Endothelial cell of umbilical vein (primary cell): ENCODE measurements around the gene LMLN. TPM values are rescaled to one million over a fixed set of nuclear protein-coding genes. Genes with fewer than 3 reads are reported as not detected.
"Not testable (repeated sequence)": the region's sequence is repeated elsewhere in the genome, so short reads cannot be mapped to it uniquely, and the experiment has no call there.

Experiments used
- BruUV-seq: library from RNA; stranded (reverse); fragments of 400-500 nt; replicated peaks from 2 replicates; lab custom pipeline; 2021; lab: Mats Ljungman, UMichigan
- CTCF ChIA-PET: fragments of 300-600, 350-600 bp; sonication (Branson Sonifier 250); formaldehyde crosslinking; loops from one replicate; lab custom pipeline; 2021; ENCODE audit warnings: antibody characterized with exemption, inconsistent platforms; lab: Charles Lee
- POLR2A ChIA-PET: fragments of 300-600, 350-600 bp; sonication (Branson Sonifier 250); formaldehyde crosslinking; loops from one replicate; lab custom pipeline; 2021; ENCODE audit warnings: antibody characterized with exemption, inconsistent platforms; lab: Charles Lee
- DNase-seq: peaks from one replicate; pipeline ENCODE4 v3.0.0-alpha.2; 2011; ENCODE audit warnings: low read depth, low spot score
- FAIRE-seq: peaks from 2 replicates; lab custom pipeline; 2011; peaks lifted over from hg19 to GRCh38; lab: Jason Lieb, UNC
- H2AFZ ChIP-seq: 2 replicates; pipeline ENCODE4 v1.6.0; 2012; ENCODE audit warnings: low read depth, low read length, control low read depth, inconsistent platforms
- H3K27ac ChIP-seq: 2 replicates; pipeline ENCODE4 v1.5.1; 2011; ENCODE audit warnings: low read depth, mild to moderate bottlenecking, control low read depth, low read length, moderate library complexity; ENCODE audit not compliant: insufficient read depth
- H3K27me3 ChIP-seq, 2 experiments: 2 replicates each; pipeline versions ENCODE4 v1.6.0 to v1.6.1; 2011; ENCODE audit warnings: low read length in 2 of 2, mixed read lengths in 1 of 2; ENCODE audit not compliant: control insufficient read depth in 2 of 2, insufficient read depth in 2 of 2
- H3K36me3 ChIP-seq, 2 experiments: 2 replicates in 1 of 2; 3 replicates in 1 of 2; pipeline ENCODE4 v1.5.1; 2011; ENCODE audit warnings: low read length in 2 of 2, mild to moderate bottlenecking in 1 of 2, moderate library complexity in 1 of 2; ENCODE audit not compliant: control insufficient read depth in 2 of 2, insufficient read depth in 2 of 2; ENCODE audit errors: extremely low read depth in 1 of 2
- H3K4me1 ChIP-seq: 3 replicates; pipeline ENCODE4 v1.5.1; 2011; ENCODE audit warnings: mild to moderate bottlenecking, low read length; ENCODE audit not compliant: control insufficient read depth, insufficient read depth; ENCODE audit errors: extremely low read depth
- H3K4me2 ChIP-seq: 2 replicates; pipeline ENCODE4 v1.6.1; 2011; ENCODE audit warnings: low read length, control low read depth, mixed read lengths; ENCODE audit not compliant: insufficient read depth
- H3K4me3 ChIP-seq, 3 experiments: fragments of 200-600 bp in 1 of 3; sonication (generic), shearing (Covaris generic) in 1 of 3; replicated peaks in 1 of 3; 2 replicates each; pipeline ENCODE4 v1.5.1; 2011 to 2016; ENCODE audit warnings: control low read depth in 3 of 3, low read length in 3 of 3, mild to moderate bottlenecking in 2 of 3, inconsistent platforms in 1 of 3, low read depth in 1 of 3, moderate library complexity in 1 of 3; ENCODE audit not compliant: insufficient read depth in 1 of 3
- H3K79me2 ChIP-seq: 2 replicates; pipeline ENCODE4 v1.6.0; 2012; ENCODE audit warnings: low read length, inconsistent platforms; ENCODE audit not compliant: control insufficient read depth, insufficient read depth
- H3K9ac ChIP-seq: replicated peaks from 2 replicates; pipeline ENCODE3; 2011; ENCODE audit warnings: low read length, control low read depth; ENCODE audit not compliant: insufficient read depth; ENCODE audit errors: extremely low read depth
- H3K9me1 ChIP-seq: replicated peaks from 3 replicates; pipeline ENCODE4 v1.6.0; 2011; ENCODE audit warnings: mild to moderate bottlenecking, low read length; ENCODE audit not compliant: control insufficient read depth, insufficient read depth; ENCODE audit errors: extremely low read depth
- H3K9me3 ChIP-seq: replicated peaks from 2 replicates; pipeline ENCODE4 v1.5.1; 2012; ENCODE audit warnings: low read length, inconsistent platforms; ENCODE audit not compliant: control insufficient read depth, insufficient read depth
- H4K20me1 ChIP-seq: replicated peaks from 2 replicates; pipeline ENCODE3; 2011; ENCODE audit warnings: mild to moderate bottlenecking, low read length; ENCODE audit not compliant: control insufficient read depth, insufficient read depth; ENCODE audit errors: extremely low read depth
- EZH2 ChIP-seq: IDR thresholded peaks from 2 replicates; pipeline ENCODE4 v1.6.1; 2012; ENCODE audit warnings: borderline replicate concordance, low read depth, mild to moderate bottlenecking, moderate library complexity, low read length, inconsistent platforms; ENCODE audit not compliant: severe bottlenecking
- GATA2 ChIP-seq: IDR thresholded peaks from 2 replicates; pipeline ENCODE4 v1.7.0; 2011; ENCODE audit warnings: low read depth, mild to moderate bottlenecking, moderate library complexity, mixed read lengths, low read length; ENCODE audit not compliant: insufficient read length, insufficient read depth
- dilution Hi-C: fragments of 300-500 bp; cut with MboI; formaldehyde crosslinking; loops from one replicate; pipeline ENCODE4 v1.15.0; 2019; ENCODE audit warnings: low sequenced_read_pairs; ENCODE audit not compliant: extremely low pct_ligation_motif_present
- intact Hi-C: fragments of 100-400 bp; cut with micrococcal nuclease; formaldehyde crosslinking; loops from one replicate; pipeline ENCODE4 v1.10.0; 2022
- polyA plus RNA-seq, 4 experiments: library from polyadenylated mRNA; depleted of rRNA in 3 of 4; stranded (reverse) in 3 of 4; unstranded in 1 of 4; fragments of >200 nt; gene quantifications; 2 replicates each; pipeline versions ENCODE4 v1.2.1 to v1.2.3, GENCODE V29; 2011 to 2012; ENCODE audit warnings: missing spikeins in 1 of 4
- total RNA-seq: library from RNA; stranded (reverse); gene quantifications from 2 replicates; pipeline ENCODE4 v1.2.3, GENCODE V29; 2021

LMLN gene
- total and polyA plus RNA-seq, 2 donors (not counting 3 experiments of a cell fraction or from before 2014, with no cell fraction given), result 4.8 to 6.5 TPM

GRCh38 chr3:198081421-198081844 lies 121.4 kb downstream of the LMLN start:
- peak; percentile 43 for TF ChIP-seq EZH2
- TF ChIP-seq GATA2, result no peak
- Histone ChIP-seq H3K79me2 (no peaks in the 10 kb centered on the region), H3K36me3 (no peaks in the 10 kb centered on the region), H3K4me2 (no peak overlapping the region), H3K9ac (no peak overlapping the region), H2AFZ (no peak overlapping the region), H3K4me1 (peaks cover 4% of the 10 kb centered on the region), H3K27ac (no peak overlapping the region), H3K4me3 (no peak overlapping the region), H4K20me1 (no peaks in the 10 kb centered on the region), H3K9me1 (no peaks in the 10 kb centered on the region), H3K9me3 (no peaks in the 10 kb centered on the region), H3K27me3 (peaks cover 25 to 73% of the 10 kb centered on the region in 2 experiments)
- CTCF ChIA-PET, result interaction anchor here (1.3 to 2.3 kb wide), 9 partner anchors 8 to 31 kb away, joined by 3 to 20 read pairs (median 9); no protein-coding TSS in a partner anchor
- POLR2A ChIA-PET, result no interaction called here
- DNase-seq (no peak), FAIRE-seq (no peak)
- no TSS peak for BruUV-seq
- dilution Hi-C loops, result no loop called here
- intact Hi-C loops, result loop anchor here (2.0 to 5.0 kb wide), 2 partner anchors 119 to 175 kb away; partner anchors contain the start of gene LMLN

- H3K4me2 ChIP-seq, H3K9ac ChIP-seq, CTCF ChIA-PET, H3K4me3 ChIP-seq, H3K27ac ChIP-seq, H3K36me3 ChIP-seq, H3K9me3 ChIP-seq, H3K9me1 ChIP-seq, H3K4me1 ChIP-seq, dilution Hi-C loops, H2AFZ ChIP-seq, BruUV-seq, POLR2A ChIA-PET, DNase-seq, FAIRE-seq, H4K20me1 ChIP-seq, H3K79me2 ChIP-seq: not testable (repeated sequence)
- H3K27me3 ChIP-seq, result peaks cover 20 to 71% of the 10 kb centered on the region in 2 experiments
- intact Hi-C loops, result loop anchor here (5.0 kb wide), 1 partner anchor 120 kb away; the partner anchor contains the start of gene LMLN
Measured at GRCh38 chr3:198082226-198082625, 122.2 kb downstream of the LMLN start.
